ENCODE data around the gene TCTA. TPM values are rescaled to one million over a fixed set of nuclear protein-coding genes. Genes with fewer than 3 reads are reported as not detected.

The TCTA gene
- total and polyA plus RNA-seq, 9 of the 15 experiments (the other 6 are each of a cell fraction or from before 2014, with no cell fraction given), result 4.0 to 15.4 (median 8.2) TPM

DNA sequence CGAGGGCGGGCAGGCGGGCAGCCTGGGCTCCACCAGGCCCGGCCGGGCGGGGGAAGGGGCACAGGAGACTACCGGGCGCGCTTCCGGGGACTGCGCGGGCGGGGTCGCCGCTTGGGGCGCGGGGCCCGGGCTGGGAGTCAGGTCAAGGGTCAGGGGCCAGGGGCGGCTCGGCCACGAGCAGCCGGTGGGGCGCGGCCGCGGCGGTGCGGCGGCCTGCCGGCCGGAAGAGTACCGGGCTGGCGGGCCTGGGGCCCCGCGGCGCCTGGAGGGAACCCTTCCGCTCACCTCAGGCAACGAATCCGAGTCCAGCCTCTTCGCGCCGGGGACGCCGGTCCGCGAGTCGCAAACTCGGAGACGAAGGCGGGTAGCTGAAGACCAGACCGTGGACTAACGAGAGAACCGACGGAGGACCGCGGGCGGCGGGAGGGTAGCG lies 672 bp upstream of the TCTA start (continued):
- no peak for TF ChIP-seq ETV6 (IDR thresholded peaks at IDR 0.05; ENCODE audit: borderline replicate concordance in 1 of 2, low read depth in 2 of 2, low read length in 1 of 2)
- TF ChIP-seq ETV6 (CRISPR knock-in tag; IDR thresholded peaks at IDR 0.05; ENCODE audit: borderline replicate concordance), result peak; percentile 40; the same call in 1 of the 2 replicates
- TF ChIP-seq GATAD2B (IDR thresholded peaks at IDR 0.05; ENCODE audit: borderline replicate concordance), result no peak
- TF ChIP-seq TGIF2 (CRISPR knock-in tag; IDR thresholded peaks at IDR 0.05), result no peak
- TF ChIP-seq NR2C2 (CRISPR knock-in tag; IDR thresholded peaks at IDR 0.05), result peak; percentile 78
- peak; percentile 98 for TF ChIP-seq NR2C2 (tag; IDR thresholded peaks at IDR 0.05)
- TF ChIP-seq RB1 (IDR thresholded peaks at IDR 0.05; ENCODE audit: low read depth), result no peak; the same call in 1 of the 2 replicates
- TF ChIP-seq EGR1 (conservative IDR thresholded peaks at IDR 0.05), result peak; percentile 37; the same call in 1 of the 2 replicates
- TF ChIP-seq, protein P1, sequence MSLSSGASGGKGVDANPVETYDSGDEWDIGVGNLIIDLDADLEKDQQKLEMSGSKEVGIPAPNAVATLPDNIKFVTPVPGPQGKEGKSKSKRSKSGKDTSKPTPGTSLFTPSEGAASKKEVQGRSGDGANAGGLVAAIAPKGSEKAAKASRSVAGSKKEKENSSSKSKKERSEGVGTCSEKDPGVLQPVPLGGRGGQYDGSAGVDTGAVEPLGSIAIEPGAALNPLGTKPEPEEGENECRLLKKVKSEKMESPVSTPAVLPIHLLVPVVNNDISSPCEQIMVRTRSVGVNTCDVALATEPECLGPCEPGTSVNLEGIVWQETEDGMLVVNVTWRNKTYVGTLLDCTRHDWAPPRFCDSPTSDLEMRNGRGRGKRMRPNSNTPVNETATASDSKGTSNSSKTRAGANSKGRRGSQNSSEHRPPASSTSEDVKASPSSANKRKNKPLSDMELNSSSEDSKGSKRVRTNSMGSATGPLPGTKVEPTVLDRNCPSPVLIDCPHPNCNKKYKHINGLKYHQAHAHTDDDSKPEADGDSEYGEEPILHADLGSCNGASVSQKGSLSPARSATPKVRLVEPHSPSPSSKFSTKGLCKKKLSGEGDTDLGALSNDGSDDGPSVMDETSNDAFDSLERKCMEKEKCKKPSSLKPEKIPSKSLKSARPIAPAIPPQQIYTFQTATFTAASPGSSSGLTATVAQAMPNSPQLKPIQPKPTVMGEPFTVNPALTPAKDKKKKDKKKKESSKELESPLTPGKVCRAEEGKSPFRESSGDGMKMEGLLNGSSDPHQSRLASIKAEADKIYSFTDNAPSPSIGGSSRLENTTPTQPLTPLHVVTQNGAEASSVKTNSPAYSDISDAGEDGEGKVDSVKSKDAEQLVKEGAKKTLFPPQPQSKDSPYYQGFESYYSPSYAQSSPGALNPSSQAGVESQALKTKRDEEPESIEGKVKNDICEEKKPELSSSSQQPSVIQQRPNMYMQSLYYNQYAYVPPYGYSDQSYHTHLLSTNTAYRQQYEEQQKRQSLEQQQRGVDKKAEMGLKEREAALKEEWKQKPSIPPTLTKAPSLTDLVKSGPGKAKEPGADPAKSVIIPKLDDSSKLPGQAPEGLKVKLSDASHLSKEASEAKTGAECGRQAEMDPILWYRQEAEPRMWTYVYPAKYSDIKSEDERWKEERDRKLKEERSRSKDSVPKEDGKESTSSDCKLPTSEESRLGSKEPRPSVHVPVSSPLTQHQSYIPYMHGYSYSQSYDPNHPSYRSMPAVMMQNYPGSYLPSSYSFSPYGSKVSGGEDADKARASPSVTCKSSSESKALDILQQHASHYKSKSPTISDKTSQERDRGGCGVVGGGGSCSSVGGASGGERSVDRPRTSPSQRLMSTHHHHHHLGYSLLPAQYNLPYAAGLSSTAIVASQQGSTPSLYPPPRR (CRISPR knock-in tag; IDR thresholded peaks at IDR 0.05; ENCODE audit: borderline replicate concordance), result no peak
- no peak for TF ChIP-seq FOXJ3 (CRISPR knock-in tag; IDR thresholded peaks at IDR 0.05)
- no peak for TF ChIP-seq CSDE1 (IDR thresholded peaks at IDR 0.05)
- TF ChIP-seq, protein P2, sequence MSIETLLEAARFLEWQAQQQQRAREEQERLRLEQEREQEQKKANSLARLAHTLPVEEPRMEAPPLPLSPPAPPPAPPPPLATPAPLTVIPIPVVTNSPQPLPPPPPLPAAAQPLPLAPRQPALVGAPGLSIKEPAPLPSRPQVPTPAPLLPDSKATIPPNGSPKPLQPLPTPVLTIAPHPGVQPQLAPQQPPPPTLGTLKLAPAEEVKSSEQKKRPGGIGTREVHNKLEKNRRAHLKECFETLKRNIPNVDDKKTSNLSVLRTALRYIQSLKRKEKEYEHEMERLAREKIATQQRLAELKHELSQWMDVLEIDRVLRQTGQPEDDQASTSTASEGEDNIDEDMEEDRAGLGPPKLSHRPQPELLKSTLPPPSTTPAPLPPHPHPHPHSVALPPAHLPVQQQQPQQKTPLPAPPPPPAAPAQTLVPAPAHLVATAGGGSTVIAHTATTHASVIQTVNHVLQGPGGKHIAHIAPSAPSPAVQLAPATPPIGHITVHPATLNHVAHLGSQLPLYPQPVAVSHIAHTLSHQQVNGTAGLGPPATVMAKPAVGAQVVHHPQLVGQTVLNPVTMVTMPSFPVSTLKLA (conservative IDR thresholded peaks at IDR 0.05), result no peak
- TF ChIP-seq, protein P3, sequence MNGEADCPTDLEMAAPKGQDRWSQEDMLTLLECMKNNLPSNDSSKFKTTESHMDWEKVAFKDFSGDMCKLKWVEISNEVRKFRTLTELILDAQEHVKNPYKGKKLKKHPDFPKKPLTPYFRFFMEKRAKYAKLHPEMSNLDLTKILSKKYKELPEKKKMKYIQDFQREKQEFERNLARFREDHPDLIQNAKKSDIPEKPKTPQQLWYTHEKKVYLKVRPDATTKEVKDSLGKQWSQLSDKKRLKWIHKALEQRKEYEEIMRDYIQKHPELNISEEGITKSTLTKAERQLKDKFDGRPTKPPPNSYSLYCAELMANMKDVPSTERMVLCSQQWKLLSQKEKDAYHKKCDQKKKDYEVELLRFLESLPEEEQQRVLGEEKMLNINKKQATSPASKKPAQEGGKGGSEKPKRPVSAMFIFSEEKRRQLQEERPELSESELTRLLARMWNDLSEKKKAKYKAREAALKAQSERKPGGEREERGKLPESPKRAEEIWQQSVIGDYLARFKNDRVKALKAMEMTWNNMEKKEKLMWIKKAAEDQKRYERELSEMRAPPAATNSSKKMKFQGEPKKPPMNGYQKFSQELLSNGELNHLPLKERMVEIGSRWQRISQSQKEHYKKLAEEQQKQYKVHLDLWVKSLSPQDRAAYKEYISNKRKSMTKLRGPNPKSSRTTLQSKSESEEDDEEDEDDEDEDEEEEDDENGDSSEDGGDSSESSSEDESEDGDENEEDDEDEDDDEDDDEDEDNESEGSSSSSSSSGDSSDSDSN (IDR thresholded peaks at IDR 0.05; ENCODE audit: borderline replicate concordance in 1 of 2, low read depth in 2 of 2, low read length in 2 of 2), result peak; percentile 65 to 78; a peak in 2 of 4 replicates
- peak; percentile 26 for TF ChIP-seq FUS (optimal IDR thresholded peaks at IDR 0.05; ENCODE audit: low read depth, low read length)
- no peak for TF ChIP-seq MAFF (IDR thresholded peaks at IDR 0.05; ENCODE audit: low read length)
- TF ChIP-seq YY1 (IDR thresholded peaks at IDR 0.05; ENCODE audit: borderline replicate concordance in 1 of 3, control insufficient read depth in 1 of 3, extremely low read depth in 1 of 3, insufficient read depth in 3 of 3, insufficient read length in 1 of 3, insufficient replicate concordance in 2 of 3, low read depth in 1 of 3, low read length in 2 of 3), result peak in 1 of 3 experiments; percentile 3
- TF ChIP-seq GABPA (tag; conservative IDR thresholded peaks at IDR 0.05; ENCODE audit: low read depth), result peak; percentile 70

Measured in K562 (cell line).